Body of pancreas (tissue), 4 donors: Measurements from ENCODE around the gene HAUS3. TPM values are rescaled to one million over a fixed set of nuclear protein-coding genes. Genes with fewer than 3 reads are reported as not detected.

Source experiments
- ATAC-seq: fragments of 150-250 bp; one replicate; pipeline ENCODE4 v1.9.1; 2016
- DNase-seq, 4 donors: peaks; one replicate each; pipeline ENCODE4 v3.0.0-alpha.2; 2019
- H3K27ac ChIP-seq, 4 donors: fragments of 200-600 bp; sonication (generic); 1 replicate in 3 of 4; 2 replicates in 1 of 4; pipeline versions ENCODE4 v1.5.1 to v1.6.1; 2016 to 2019; ENCODE audit warnings: mild to moderate bottlenecking in 1 of 4, mixed read lengths in 1 of 4, moderate library complexity in 1 of 4
- H3K27me3 ChIP-seq, 2 donors: fragments of 200-600 bp; sonication (generic); one replicate each; pipeline ENCODE4 v1.6.0; 2016; ENCODE audit warnings: mild to moderate bottlenecking in 1 of 2
- H3K36me3 ChIP-seq, 2 donors: fragments of 200-600 bp; sonication (generic); replicated peaks in 1 of 2; 2 replicates each; pipeline ENCODE4 v1.5.1; 2016; ENCODE audit warnings: low read depth in 2 of 2; ENCODE audit not compliant: insufficient read depth in 1 of 2
- H3K4me1 ChIP-seq: fragments of 200-600 bp; sonication (generic); one replicate; pipeline ENCODE4 v1.6.0; 2016
- H3K4me3 ChIP-seq, 2 donors: fragments of 200-600 bp; sonication (generic); 1 replicate in 1 of 2; 2 replicates in 1 of 2; pipeline ENCODE4 v1.5.1; 2016 to 2019
- H3K9me3 ChIP-seq, 3 donors: fragments of 200-600 bp; sonication (generic); 1 replicate in 2 of 3; 2 replicates in 1 of 3; pipeline ENCODE4 v1.5.1; 2016
- POLR2A ChIP-seq, 3 donors: fragments of 450-650 bp; IDR thresholded peaks; one replicate each; pipeline ENCODE4 v1.6.1; 2016; ENCODE audit warnings: antibody characterized with exemption in 3 of 3, mild to moderate bottlenecking in 2 of 3
- WGBS, 2 donors: methylation state at CpG; one replicate each; pipeline ENCODE4 v1.1.5; 2017; 5-methylcytosine and 5-hydroxymethylcytosine counted together
- intact Hi-C: fragments of 100-400 bp; cut with DNase I; formaldehyde crosslinking; loops from one replicate; pipeline ENCODE4 v1.15.1; 2023
- total RNA-seq, 2 donors: library from RNA; depleted of rRNA; stranded (reverse); fragments of >200 nt; gene quantifications; one replicate each; pipeline ENCODE4 v1.1.0, GENCODE V29; 2016
- TF ChIP-seq, protein P1 (sequence below), 7 experiments: fragments of 450-650 bp in 4 of 7; fragments of 200-600 bp in 3 of 7; sonication (generic) in 3 of 7; IDR thresholded peaks; one replicate each; pipeline ENCODE4 v1.5.1; 2016 to 2019; ENCODE audit warnings: antibody characterized with exemption in 7 of 7

HAUS3 gene
- total RNA-seq, 2 donors from 2014 or later = 7.3 to 11.9 TPM

DNA sequence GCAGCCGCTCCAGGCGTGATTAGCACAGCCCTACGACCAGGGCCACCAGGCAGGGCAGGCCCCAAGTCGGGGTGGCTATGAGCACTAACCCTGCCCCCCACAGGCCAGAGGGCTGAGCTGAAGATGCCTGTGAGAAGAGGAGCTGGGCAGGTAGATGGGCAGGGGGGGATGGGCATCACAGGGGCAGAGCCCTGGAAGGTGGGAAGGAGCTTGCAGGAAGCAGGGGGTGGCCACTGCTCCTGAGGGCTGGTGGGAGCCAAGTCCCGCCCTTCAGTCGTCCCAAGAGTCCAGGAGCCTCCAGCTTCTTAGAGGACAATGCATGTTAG, 27.2 kb upstream of the HAUS3 start:
- intact Hi-C loops = loop anchor here (10.0 kb wide), 1 partner anchor 156 kb away; no protein-coding TSS in a partner anchor
- Histone ChIP-seq H3K27ac (no peak overlapping the region), H3K4me3 (no peak overlapping the region), H3K27me3 (no peaks in the 10 kb centered on the region), H3K4me1 (peaks cover 10% of the 10 kb centered on the region), H3K36me3 (no peaks in the 10 kb centered on the region), H3K9me3 (no peaks in the 10 kb centered on the region)
- 62 to 75% methylated on average over 2 to 6 of the region's 6 CpGs for WGBS, 2 donors
- DNase-seq = no peak
- TF ChIP-seq POLR2A (IDR thresholded peaks at IDR 0.05) = no peak
- TF ChIP-seq, protein P1, sequence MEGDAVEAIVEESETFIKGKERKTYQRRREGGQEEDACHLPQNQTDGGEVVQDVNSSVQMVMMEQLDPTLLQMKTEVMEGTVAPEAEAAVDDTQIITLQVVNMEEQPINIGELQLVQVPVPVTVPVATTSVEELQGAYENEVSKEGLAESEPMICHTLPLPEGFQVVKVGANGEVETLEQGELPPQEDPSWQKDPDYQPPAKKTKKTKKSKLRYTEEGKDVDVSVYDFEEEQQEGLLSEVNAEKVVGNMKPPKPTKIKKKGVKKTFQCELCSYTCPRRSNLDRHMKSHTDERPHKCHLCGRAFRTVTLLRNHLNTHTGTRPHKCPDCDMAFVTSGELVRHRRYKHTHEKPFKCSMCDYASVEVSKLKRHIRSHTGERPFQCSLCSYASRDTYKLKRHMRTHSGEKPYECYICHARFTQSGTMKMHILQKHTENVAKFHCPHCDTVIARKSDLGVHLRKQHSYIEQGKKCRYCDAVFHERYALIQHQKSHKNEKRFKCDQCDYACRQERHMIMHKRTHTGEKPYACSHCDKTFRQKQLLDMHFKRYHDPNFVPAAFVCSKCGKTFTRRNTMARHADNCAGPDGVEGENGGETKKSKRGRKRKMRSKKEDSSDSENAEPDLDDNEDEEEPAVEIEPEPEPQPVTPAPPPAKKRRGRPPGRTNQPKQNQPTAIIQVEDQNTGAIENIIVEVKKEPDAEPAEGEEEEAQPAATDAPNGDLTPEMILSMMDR (IDR thresholded peaks at IDR 0.05) = no peak
- no peak for ATAC-seq

- no peak overlapping the region for H3K27ac ChIP-seq
- H3K4me3 ChIP-seq = no peak overlapping the region
- WGBS, 2 donors = 85 to 95% methylated on average over 11 to 20 of the region's 22 CpGs
- no peaks in the 10 kb centered on the region for H3K36me3 ChIP-seq
- H3K9me3 ChIP-seq = no peaks in the 10 kb centered on the region
- no peaks in the 10 kb centered on the region for H3K27me3 ChIP-seq
- ATAC-seq = no peak
- TF ChIP-seq, protein P1 (IDR thresholded peaks at IDR 0.05) = no peak
- TF ChIP-seq POLR2A (IDR thresholded peaks at IDR 0.05) = no peak
- intact Hi-C loops = loop anchor here (10.0 kb wide), 1 partner anchor 156 kb away; no protein-coding TSS in a partner anchor
- DNase-seq = no peak
- peaks cover 10% of the 10 kb centered on the region for H3K4me1 ChIP-seq
These were observed 26.7 kb upstream of the HAUS3 start for GRCh38 chr4:2268357-2269205.

GRCh38 chr4:2267841-2268240, 25.9 kb upstream of the HAUS3 start:
- no peak overlapping the region for H3K4me3 ChIP-seq
- no peak overlapping the region for H3K27ac ChIP-seq
- TF ChIP-seq POLR2A (IDR thresholded peaks at IDR 0.05) = no peak
- TF ChIP-seq, protein P1 (IDR thresholded peaks at IDR 0.05) = no peak
- no peak for ATAC-seq
- DNase-seq = no peak
- H3K36me3 ChIP-seq = no peaks in the 10 kb centered on the region
- intact Hi-C loops = loop anchor here (10.0 kb wide), 1 partner anchor 157 kb away; no protein-coding TSS in a partner anchor
- 83% methylated on average over 12 of the region's 12 CpGs; no CpG with 5 or more reads in 1 of the 2 donors for WGBS, 2 donors
- no peaks in the 10 kb centered on the region for H3K27me3 ChIP-seq
- peaks cover 14% of the 10 kb centered on the region for H3K4me1 ChIP-seq
- no peaks in the 10 kb centered on the region for H3K9me3 ChIP-seq

- no peaks in the 10 kb centered on the region for H3K36me3 ChIP-seq
- DNase-seq (no peak), ATAC-seq (no peak)
- no peak overlapping the region for H3K4me3 ChIP-seq
- intact Hi-C loops = loop anchor here (10.0 kb wide), 1 partner anchor 157 kb away; no protein-coding TSS in a partner anchor
- no peaks in the 10 kb centered on the region for H3K9me3 ChIP-seq
- no peaks in the 10 kb centered on the region for H3K27me3 ChIP-seq
- TF ChIP-seq POLR2A (IDR thresholded peaks at IDR 0.05) = no peak
- 83 to 85% methylated on average over 8 to 17 of the region's 18 CpGs for WGBS, 2 donors
- H3K27ac ChIP-seq = no peak overlapping the region
- peaks cover 17% of the 10 kb centered on the region for H3K4me1 ChIP-seq
These were observed 25.4 kb upstream of the HAUS3 start for GRCh38 chr4:2267320-2267811.

GRCh38 chr4:2266821-2267220, 24.9 kb upstream of the HAUS3 start:
- intact Hi-C loops = loop anchor here (10.0 kb wide), 1 partner anchor 158 kb away; no protein-coding TSS in a partner anchor
- Histone ChIP-seq H3K36me3 (no peaks in the 10 kb centered on the region), H3K4me3 (no peak overlapping the region), H3K27ac (no peak overlapping the region), H3K27me3 (no peaks in the 10 kb centered on the region), H3K9me3 (no peaks in the 10 kb centered on the region), H3K4me1 (peaks cover 17% of the 10 kb centered on the region)
- ATAC-seq (no peak), DNase-seq (no peak)
- 13 to 73% methylated on average over 1 to 5 of the region's 5 CpGs for WGBS, 2 donors
- TF ChIP-seq, protein P1 (IDR thresholded peaks at IDR 0.05) = no peak
- TF ChIP-seq POLR2A (IDR thresholded peaks at IDR 0.05) = no peak
